GM21737 (cell line): ENCODE measurements around the gene DIAPH2.
A peak's percentile ranks its signal among the peaks of the same experiment; 100 is the strongest.

Experiments
- ATAC-seq: cut with Tn5 transposase; IDR thresholded peaks from one replicate; pipeline ENCODE4 v1.9.1; 2021; ENCODE audit warnings: mild to moderate bottlenecking, moderate library complexity; ENCODE audit not compliant: unreplicated experiment

The DIAPH2 gene

DNA sequence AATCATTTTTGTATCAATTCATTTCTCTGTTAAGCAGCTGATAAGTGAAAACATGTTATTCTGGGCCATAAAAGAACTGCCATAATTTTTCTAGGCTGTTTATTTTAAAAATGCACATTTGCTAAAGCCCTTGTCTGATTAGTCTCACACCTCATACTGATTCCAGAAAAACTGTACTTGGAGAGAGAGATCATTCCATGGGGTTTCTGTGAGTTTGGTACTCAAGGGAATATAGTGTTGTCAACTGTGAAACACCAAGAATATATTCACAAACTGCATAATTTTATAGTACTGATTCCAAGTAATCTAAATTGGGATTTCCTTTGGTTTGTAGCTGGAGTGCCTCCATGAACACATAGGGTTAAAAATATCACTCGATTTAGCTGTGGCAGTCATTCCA, 746.6 kb downstream of the DIAPH2 start:
- ATAC-seq = no peak

DNA sequence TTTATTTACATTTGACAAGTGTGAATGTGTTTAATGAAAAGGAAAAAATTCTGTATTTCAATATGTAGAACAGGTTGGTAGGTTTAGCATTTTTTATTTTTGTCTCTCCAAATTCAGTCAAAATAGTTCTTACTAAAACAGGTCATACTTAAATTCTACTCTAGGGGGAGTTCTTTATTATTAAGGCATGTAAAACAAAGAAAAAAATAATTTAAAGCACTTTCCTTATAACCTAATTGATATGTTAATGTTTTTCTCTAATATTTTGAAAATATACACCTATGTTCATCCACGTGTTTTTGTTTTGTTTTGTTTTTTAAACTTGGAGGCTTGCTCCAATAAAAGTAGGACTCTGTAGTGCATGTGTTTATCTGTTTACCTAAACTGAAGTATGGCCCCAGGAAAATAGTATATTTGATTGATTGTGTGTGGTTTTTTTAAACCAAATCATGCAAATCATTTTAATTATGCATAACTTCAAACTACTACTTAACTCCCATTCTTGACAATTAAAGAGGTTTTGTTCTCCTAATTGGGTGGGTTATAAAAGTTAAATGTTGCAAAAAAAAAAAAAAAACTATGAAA, 761.7 kb downstream of the DIAPH2 start:
- ATAC-seq = no peak

DNA sequence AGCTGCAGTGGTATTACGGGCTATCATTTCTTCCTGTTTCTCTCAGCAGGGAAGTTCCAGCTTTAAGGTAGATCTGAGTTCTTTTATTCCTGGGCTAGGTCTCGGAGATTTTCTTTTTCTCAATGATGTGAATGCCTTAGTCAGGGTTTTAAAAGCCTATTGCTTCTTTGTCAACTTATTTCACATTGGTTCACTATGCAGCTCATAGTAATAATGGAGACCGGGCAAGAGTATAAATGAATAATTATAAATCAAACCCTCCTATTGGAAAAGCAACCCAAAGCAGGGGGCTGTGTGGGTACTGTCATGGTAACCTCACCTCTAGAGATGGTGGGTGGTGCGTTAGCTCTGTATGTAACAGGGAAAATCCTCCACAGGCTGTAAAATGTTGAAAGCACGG, 762.7 kb downstream of the DIAPH2 start:
- ATAC-seq = no peak

DNA sequence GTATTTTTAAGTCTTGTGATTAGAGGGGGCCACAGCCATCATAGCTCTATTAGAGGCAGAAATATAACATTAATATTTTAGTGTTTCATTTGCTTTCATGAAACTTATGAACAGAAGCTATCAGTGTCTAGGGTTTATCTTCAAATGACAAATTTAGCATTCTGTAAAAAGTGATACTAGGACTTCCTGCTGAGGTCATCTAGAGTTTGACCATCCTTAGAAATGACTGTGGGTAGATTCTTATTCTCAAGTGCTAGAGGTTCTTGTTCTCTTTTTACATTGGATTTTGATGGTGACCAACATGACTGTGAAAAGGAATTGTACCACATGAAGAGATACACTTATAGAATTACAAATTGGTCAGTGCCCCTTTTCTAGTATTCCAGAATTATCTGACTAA, 767.6 kb downstream of the DIAPH2 start:
- no peak for ATAC-seq

DNA sequence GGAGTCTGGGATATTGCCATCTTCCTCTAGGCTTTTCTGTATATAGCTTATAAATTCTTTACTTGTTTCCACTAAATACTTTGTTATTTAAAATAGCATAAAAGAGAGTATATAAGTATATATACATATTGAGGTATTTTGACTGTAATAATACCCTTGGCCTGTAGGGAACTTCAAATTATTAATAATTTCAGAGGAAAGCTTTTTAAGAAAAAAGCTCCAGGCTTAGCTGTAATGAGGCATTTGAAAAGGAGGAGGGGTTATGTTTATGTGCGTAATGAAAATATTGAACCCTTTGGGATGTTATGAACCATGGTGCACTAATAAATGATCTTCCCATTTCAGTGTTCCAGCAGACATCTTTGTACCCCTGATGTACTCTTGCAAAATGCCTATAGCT, 777.1 kb downstream of the DIAPH2 start:
- ATAC-seq = no peak

DNA sequence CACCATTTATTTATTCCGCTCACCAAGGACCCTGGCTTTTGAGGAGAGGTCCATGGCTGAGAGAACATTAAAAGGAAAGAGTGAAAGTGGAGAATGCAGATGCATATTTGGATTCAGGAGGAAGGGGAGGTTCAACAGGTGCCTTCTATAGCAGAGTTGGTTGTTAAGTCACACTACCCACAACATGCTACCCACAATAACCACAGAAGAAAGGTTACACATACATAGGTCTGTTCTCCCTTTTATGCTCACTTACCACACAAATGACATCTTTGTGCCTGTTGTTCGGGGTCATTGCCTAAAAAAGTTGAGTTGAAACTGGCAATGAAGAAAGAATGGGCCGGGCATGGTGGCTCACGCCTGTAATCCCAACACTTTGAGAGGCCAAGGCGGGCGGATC, 786.4 kb downstream of the DIAPH2 start:
- no peak for ATAC-seq

DNA sequence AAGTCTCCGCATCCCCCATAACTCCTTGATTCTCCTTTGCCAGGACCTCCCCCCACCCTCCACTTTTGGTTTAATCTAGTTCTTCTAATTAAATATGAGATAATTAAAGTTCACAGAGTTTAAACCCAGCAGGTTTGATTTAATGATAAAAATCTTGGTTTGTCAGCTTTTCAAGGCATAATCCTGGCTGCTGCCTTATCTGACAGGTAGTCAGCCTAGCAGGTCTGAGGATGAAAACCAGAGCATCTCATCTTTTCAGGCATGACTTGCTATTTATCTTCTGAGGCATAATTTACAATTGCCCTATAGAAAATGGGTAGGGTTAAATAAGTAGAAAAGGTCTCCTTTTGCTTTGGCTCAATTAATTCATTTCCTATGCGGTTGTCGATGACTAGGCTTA, 790.3 kb downstream of the DIAPH2 start:
- no peak for ATAC-seq

DNA sequence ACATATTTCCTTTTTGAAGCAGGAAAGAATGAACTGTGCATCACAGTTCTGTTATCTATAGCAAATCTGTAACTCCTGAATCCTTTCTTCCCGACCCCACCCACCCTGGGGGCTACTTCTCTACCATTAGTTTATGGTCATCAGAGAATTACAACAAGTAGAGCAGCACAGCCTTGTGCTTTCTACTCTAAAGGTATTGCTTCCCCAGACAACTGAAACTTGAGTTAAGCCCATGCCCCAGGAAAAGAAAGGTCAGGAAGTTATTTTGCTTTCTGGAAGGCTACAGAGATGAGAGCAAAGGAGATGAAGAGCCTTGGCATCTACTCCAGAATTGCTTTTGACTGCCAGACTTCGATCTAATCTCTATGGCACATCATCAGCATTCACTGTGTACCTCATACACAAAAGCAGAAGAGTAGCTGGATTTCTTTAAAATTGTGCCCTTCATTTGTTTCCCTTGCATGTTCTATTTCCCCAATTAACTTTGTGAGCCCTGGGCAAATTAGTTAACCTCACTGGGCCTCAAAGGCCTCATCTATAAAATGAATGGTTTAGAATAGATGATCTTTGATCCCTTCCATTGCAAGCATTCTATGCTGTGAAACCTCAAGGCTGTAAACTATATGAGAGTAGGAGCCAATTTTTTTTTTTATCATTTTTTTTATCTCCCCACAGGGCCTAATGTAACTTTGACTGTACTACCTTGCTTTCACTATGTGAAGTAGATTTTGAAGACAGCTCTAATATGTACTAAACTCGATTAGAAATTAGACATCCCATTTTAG, 794.7 kb downstream of the DIAPH2 start:
- ATAC-seq = no peak

DNA sequence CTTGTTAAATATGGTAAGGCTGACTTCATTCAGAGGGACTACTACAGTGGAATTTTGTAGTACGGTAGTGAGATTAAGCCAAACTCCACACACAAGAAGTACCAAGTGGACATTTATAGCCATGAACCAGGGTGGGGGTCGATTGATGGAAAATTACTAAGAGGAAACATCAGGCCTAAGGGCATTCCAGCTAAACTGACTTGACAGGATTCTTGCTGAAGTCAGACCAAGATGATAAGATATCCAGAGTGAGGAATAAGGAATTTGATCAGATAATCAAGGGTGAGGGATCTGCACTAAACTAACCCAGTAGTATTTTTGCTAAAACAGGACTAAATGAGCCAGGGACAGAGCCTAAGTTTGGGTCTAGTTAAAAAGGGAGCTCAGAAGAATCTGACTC, 796.6 kb downstream of the DIAPH2 start:
- ATAC-seq = no peak

DNA sequence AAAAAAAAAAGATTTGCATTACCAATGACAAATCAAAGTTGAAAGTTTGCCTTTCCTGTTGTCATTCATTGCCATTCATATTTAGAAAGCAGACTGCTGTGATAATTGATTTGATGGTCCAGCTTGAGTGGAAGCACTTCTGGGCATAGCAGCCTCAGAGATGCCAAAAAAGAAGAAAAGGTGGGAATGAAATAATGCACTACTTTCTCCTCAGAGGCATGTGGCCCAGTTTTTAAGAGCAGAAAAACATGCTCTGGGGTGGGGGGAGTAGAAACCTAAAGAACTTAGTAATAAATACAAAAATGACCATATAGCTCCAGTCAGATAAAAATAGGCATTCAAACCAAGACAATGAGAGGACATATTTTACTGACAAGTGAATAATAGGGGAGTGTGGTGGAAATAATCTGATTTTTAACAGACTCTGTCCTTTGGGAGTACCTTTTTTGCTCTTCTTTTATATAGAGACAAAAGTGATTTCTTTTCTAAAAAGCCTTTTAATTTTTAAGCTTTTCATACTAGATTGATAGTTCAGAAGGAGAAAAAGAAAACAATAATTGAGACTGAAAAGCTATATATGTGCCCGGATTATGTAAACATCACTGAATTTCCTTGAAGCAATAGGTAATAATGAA, 798.1 kb downstream of the DIAPH2 start:
- ATAC-seq = no peak

DNA sequence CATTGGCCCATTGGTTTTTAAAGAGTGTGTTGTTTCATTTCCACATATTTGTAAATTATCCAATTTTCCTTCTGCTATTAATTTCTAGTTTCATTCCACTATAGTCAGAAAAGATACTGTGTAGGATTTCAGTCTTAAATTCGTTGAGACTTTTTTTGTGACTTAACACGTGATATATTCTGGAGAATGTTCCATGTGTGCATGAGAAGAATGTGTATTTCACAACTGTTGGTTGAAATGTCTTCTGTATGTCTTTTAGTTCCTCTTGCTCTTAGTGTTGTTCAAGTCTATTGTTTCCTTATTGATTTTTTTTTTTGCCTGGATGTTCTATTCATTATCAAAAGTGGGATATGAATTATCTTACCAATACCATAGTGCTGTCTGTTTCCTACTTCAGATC, 806.0 kb downstream of the DIAPH2 start:
- no peak for ATAC-seq

DNA sequence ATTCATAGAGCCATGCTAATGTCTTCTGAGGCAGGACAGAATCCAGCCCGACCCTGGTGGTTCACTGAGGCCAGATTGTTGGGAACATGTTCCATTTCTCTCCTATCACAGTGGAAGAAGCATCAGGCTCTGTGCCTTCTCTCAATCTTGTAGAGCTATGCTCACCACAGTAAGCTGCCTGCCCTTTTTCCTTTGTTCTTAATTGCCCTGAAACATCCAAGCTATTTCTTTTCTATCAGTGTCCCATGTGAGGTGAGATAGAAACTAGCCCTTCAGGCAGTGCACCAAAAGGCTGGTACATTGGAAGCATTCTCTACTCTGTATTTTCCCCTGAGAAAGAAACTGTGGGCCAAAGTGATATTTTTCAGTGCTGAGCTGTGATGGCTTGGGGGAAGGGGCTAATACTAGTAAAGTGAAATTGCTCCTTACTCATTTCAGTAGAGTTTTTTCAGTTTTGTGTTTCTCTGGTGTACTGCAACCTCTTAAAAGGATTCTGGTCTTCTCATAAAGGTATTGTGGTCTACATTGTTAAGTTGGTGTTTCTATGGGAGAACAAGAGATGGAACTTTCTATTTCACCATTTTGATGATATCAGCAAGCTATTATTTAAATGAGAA, 810.2 kb downstream of the DIAPH2 start:
- ATAC-seq = peak; percentile 92

DNA sequence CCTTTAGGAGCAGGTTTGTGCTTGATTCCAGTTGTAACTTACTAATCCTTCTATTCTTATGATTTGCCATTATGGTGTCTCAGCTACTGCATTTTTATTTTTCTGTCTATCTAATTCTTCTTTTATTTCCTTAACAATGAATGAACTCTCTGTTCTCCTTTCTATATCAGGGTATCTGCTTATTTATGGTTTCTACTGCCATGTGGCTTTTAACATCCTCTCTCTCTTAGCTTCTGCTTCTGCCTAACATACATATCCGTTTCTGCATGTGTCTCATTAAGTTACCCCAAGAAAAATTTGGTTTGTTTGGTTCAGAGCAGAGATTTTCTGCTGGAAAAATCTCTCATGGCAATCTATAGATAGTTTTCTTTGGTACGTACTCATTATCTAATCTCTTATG, 813.5 kb downstream of the DIAPH2 start:
- no peak for ATAC-seq

DNA sequence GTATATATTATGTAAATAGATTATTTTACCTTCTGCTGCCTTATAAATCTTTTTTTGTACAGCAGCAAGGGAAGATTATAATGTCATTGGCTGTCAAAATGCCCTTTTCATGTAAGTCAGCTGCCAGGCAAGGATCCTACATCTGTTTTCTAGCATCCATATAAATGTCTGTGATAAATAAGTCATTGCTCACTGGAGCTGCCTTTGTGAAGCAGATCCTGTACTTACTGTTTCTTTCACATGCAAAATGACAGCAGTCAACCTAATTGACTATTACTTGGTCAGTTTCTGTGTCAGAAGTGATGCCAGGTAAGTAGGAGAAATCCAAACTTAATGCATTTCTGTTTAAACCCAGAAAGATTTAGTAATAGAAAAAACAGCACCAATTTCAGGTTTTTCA, 819.8 kb downstream of the DIAPH2 start:
- ATAC-seq = no peak

DNA sequence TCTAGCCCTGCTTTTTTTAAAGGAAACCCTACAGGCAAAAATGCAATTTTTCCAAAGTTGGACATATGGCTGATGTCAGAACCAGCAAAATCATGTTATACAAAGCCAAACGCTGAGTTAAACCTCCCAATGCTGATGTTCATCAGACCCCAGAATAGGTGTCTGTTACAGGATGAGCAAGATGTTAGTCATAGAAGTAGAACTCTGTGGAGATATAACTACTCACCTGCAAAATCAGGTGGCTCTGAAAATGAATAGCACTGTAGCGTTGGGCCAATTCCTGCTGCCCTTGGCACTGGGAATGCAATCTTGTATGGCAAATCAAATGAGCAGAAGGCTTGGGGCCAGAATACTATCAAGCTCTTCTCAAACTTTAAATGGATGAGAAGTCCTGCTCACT, 833.1 kb downstream of the DIAPH2 start:
- ATAC-seq = no peak

DNA sequence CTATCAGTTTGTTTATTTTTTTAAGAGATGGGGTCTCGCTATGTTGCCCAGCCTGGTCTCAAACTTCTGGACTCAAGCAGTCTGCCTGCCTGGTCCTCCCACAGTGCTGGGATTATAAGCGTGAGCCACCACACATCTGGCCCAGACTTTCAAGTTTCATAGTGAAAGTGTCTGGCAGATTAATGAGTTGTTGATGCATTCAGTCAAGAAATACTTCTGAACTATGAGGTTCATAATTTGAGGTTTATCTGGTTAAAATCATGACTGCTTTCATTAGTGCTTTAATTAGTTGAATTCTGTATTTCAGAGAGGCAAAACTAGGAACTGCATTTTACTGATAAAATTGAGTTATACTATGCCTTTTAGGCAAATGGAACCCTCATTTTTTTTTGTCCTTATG, 837.7 kb downstream of the DIAPH2 start:
- no peak for ATAC-seq

DNA sequence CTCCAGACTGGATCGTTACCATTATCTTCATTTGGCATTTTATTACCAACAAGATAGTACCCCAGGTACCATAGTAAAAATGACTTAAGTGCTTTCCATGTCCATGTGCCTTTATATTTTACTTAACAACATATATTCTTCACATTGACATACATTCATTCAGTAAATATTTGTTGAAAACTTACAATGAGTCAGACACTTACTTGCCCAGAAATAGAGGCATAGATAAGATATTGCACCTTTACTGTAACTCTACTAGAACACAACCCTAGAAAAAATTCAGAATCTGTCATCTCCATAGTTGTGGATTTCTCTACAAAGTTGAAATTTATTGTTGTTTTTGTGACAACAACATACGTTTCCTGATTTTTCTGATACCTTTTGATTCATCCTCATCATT, 839.7 kb downstream of the DIAPH2 start:
- ATAC-seq = no peak

DNA sequence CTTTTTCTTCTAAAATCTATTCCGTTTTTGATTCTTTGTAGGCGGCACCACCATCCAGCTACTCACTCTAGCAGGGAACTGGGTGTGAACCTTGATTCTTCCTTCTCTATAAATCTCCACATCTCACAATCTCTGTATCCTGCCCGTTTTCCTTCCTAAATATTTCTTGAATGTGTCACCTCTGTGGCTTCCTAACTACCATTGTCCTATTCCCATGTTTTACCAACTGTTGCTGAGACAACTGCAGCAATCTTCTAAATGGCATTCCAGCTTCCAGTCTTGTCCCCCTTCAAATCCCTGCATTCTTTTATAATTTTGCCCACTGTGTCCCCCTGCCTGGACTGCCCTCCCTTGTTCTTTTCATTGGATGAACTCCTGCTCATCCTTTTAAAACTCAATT, 840.4 kb downstream of the DIAPH2 start:
- ATAC-seq = no peak

DNA sequence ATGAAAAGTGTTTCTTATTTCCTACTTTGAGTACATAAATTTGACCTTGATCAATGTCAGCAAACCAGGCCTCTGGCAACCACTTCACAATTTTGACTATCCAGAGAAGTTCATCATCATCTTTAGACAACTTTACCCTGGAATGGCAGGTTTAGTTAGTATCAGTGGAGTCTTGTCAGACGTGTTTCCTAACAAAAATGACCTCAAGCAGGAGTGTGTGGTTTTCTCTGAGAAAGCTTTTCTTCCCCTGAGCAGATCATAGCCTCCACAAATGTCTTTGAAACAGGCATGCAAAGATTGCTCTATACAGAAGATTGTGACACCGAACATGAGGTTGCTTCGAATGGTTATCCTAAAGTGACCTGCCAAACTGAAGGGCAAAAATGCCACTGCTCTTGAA, 841.3 kb downstream of the DIAPH2 start:
- ATAC-seq = no peak

DNA sequence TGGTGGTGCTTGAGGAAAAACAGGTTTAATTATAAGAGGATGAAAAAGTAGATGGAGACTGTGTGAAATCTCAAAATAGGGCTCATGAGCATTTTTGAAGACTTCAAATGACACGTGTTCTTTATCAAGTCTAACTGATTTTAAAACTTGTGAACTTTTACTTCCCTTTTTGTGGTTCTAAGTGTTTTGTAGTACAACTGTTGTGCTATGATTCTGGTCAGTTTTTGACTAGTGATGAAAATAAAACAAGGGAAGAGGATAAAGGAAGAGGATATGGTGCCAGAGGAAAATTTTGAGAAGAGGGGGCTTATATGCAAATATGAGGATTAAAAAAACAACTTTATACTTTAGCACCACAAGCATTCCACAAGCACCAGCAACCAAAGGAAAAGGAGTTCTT, 843.1 kb downstream of the DIAPH2 start:
- no peak for ATAC-seq

DNA sequence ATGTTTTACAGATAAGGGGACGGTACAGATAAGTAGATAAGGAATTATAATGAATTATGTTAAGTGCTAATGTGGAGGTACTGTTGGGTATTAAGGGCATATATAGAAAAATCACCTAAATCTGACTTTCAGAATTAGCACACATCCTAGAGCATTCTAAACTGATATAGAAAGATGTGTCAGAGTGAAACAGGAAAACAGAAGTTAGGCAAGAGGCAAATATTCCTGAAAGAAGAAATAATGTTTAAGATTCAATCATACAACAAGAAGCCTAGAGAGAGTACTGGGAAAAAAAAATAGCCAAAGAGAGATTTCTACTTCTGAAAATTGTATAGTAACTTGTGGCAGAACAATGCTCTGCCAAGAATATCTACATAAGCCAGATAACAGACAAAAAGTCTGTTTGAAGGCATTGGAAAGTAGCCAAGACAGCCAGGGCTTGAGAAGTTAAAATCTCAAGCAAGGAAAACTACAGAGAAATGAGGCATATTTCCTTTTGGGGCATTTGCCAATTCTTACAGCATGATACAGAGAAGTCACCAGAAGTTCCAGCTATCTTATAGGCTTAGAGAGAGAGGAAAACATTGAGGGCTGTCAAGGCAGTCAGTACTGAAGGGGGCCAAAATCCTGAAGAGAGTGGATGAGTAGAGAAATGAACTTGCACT, 845.0 kb downstream of the DIAPH2 start:
- ATAC-seq = no peak
